Endothelial cell of umbilical vein (primary cell): ENCODE measurements around the gene USP8. TPM values are rescaled to one million over a fixed set of nuclear protein-coding genes. Genes with fewer than 3 reads are reported as not detected.
"Not testable (repeated sequence)": the region's sequence is repeated elsewhere in the genome, so short reads cannot be mapped to it uniquely, and the experiment has no call there.

ENCODE experiments used
- BruUV-seq: library from RNA; stranded (reverse); fragments of 400-500 nt; replicated peaks from 2 replicates; lab custom pipeline; 2021; lab: Mats Ljungman, UMichigan
- CTCF ChIA-PET: fragments of 300-600, 350-600 bp; sonication (Branson Sonifier 250); formaldehyde crosslinking; loops from one replicate; lab custom pipeline; 2021; ENCODE audit warnings: antibody characterized with exemption, inconsistent platforms; lab: Charles Lee
- POLR2A ChIA-PET: fragments of 300-600, 350-600 bp; sonication (Branson Sonifier 250); formaldehyde crosslinking; loops from one replicate; lab custom pipeline; 2021; ENCODE audit warnings: antibody characterized with exemption, inconsistent platforms; lab: Charles Lee
- DNase-seq: peaks from one replicate; pipeline ENCODE4 v3.0.0-alpha.2; 2011; ENCODE audit warnings: low read depth, low spot score
- FAIRE-seq: peaks from 2 replicates; lab custom pipeline; 2011; peaks lifted over from hg19 to GRCh38; lab: Jason Lieb, UNC
- H2AFZ ChIP-seq: 2 replicates; pipeline ENCODE4 v1.6.0; 2012; ENCODE audit warnings: low read depth, low read length, control low read depth, inconsistent platforms
- H3K27ac ChIP-seq: 2 replicates; pipeline ENCODE4 v1.5.1; 2011; ENCODE audit warnings: low read depth, mild to moderate bottlenecking, control low read depth, low read length, moderate library complexity; ENCODE audit not compliant: insufficient read depth
- H3K27me3 ChIP-seq, 2 experiments: 2 replicates each; pipeline versions ENCODE4 v1.6.0 to v1.6.1; 2011; ENCODE audit warnings: low read length in 2 of 2, mixed read lengths in 1 of 2; ENCODE audit not compliant: control insufficient read depth in 2 of 2, insufficient read depth in 2 of 2
- H3K36me3 ChIP-seq, 2 experiments: 2 replicates in 1 of 2; 3 replicates in 1 of 2; pipeline ENCODE4 v1.5.1; 2011; ENCODE audit warnings: low read length in 2 of 2, mild to moderate bottlenecking in 1 of 2, moderate library complexity in 1 of 2; ENCODE audit not compliant: control insufficient read depth in 2 of 2, insufficient read depth in 2 of 2; ENCODE audit errors: extremely low read depth in 1 of 2
- H3K4me1 ChIP-seq: 3 replicates; pipeline ENCODE4 v1.5.1; 2011; ENCODE audit warnings: mild to moderate bottlenecking, low read length; ENCODE audit not compliant: control insufficient read depth, insufficient read depth; ENCODE audit errors: extremely low read depth
- H3K4me2 ChIP-seq: 2 replicates; pipeline ENCODE4 v1.6.1; 2011; ENCODE audit warnings: low read length, control low read depth, mixed read lengths; ENCODE audit not compliant: insufficient read depth
- H3K4me3 ChIP-seq, 3 experiments: fragments of 200-600 bp in 1 of 3; sonication (generic), shearing (Covaris generic) in 1 of 3; replicated peaks in 1 of 3; 2 replicates each; pipeline ENCODE4 v1.5.1; 2011 to 2016; ENCODE audit warnings: control low read depth in 3 of 3, low read length in 3 of 3, mild to moderate bottlenecking in 2 of 3, inconsistent platforms in 1 of 3, low read depth in 1 of 3, moderate library complexity in 1 of 3; ENCODE audit not compliant: insufficient read depth in 1 of 3
- H3K79me2 ChIP-seq: 2 replicates; pipeline ENCODE4 v1.6.0; 2012; ENCODE audit warnings: low read length, inconsistent platforms; ENCODE audit not compliant: control insufficient read depth, insufficient read depth
- H3K9ac ChIP-seq: replicated peaks from 2 replicates; pipeline ENCODE3; 2011; ENCODE audit warnings: low read length, control low read depth; ENCODE audit not compliant: insufficient read depth; ENCODE audit errors: extremely low read depth
- H3K9me1 ChIP-seq: replicated peaks from 3 replicates; pipeline ENCODE4 v1.6.0; 2011; ENCODE audit warnings: mild to moderate bottlenecking, low read length; ENCODE audit not compliant: control insufficient read depth, insufficient read depth; ENCODE audit errors: extremely low read depth
- H3K9me3 ChIP-seq: replicated peaks from 2 replicates; pipeline ENCODE4 v1.5.1; 2012; ENCODE audit warnings: low read length, inconsistent platforms; ENCODE audit not compliant: control insufficient read depth, insufficient read depth
- H4K20me1 ChIP-seq: replicated peaks from 2 replicates; pipeline ENCODE3; 2011; ENCODE audit warnings: mild to moderate bottlenecking, low read length; ENCODE audit not compliant: control insufficient read depth, insufficient read depth; ENCODE audit errors: extremely low read depth
- EZH2 ChIP-seq: IDR thresholded peaks from 2 replicates; pipeline ENCODE4 v1.6.1; 2012; ENCODE audit warnings: borderline replicate concordance, low read depth, mild to moderate bottlenecking, moderate library complexity, low read length, inconsistent platforms; ENCODE audit not compliant: severe bottlenecking
- FOS ChIP-seq: IDR thresholded peaks from 2 replicates; pipeline ENCODE4 v1.6.1; 2011; ENCODE audit warnings: mild to moderate bottlenecking, low read length, moderate library complexity, borderline replicate concordance; ENCODE audit not compliant: insufficient read depth
- GATA2 ChIP-seq: IDR thresholded peaks from 2 replicates; pipeline ENCODE4 v1.7.0; 2011; ENCODE audit warnings: low read depth, mild to moderate bottlenecking, moderate library complexity, mixed read lengths, low read length; ENCODE audit not compliant: insufficient read length, insufficient read depth
- JUN ChIP-seq: IDR thresholded peaks from 2 replicates; pipeline ENCODE4 v1.6.1; 2011; ENCODE audit warnings: borderline replicate concordance, low read depth; ENCODE audit not compliant: insufficient read length, insufficient read depth
- MYC ChIP-seq: IDR thresholded peaks from one replicate; pipeline ENCODE4 v1.6.1; 2011; ENCODE audit warnings: mild to moderate bottlenecking, low read depth, low read length
- POLR2A ChIP-seq: IDR thresholded peaks from 2 replicates; pipeline ENCODE4 v1.6.1; 2012; ENCODE audit warnings: low read depth, mild to moderate bottlenecking, control low read depth, low read length
- POLR2AphosphoS5 ChIP-seq: IDR thresholded peaks from 2 replicates; pipeline ENCODE4 v1.6.1; 2012; ENCODE audit warnings: low read depth, mild to moderate bottlenecking, control low read depth, low read length, moderate library complexity; ENCODE audit not compliant: insufficient read depth
- dilution Hi-C: fragments of 300-500 bp; cut with MboI; formaldehyde crosslinking; loops from one replicate; pipeline ENCODE4 v1.15.0; 2019; ENCODE audit warnings: low sequenced_read_pairs; ENCODE audit not compliant: extremely low pct_ligation_motif_present
- intact Hi-C: fragments of 100-400 bp; cut with micrococcal nuclease; formaldehyde crosslinking; loops from one replicate; pipeline ENCODE4 v1.10.0; 2022
- polyA plus RNA-seq, 4 experiments: library from polyadenylated mRNA; depleted of rRNA in 3 of 4; stranded (reverse) in 3 of 4; unstranded in 1 of 4; fragments of >200 nt; gene quantifications; 2 replicates each; pipeline versions ENCODE4 v1.2.1 to v1.2.3, GENCODE V29; 2011 to 2012; ENCODE audit warnings: missing spikeins in 1 of 4
- total RNA-seq: library from RNA; stranded (reverse); gene quantifications from 2 replicates; pipeline ENCODE4 v1.2.3, GENCODE V29; 2021
- TF ChIP-seq, protein P1 (sequence below), 2 donors: IDR thresholded peaks; 1 replicate in 1 of 2; 2 replicates in 1 of 2; pipeline ENCODE4 v1.5.1; 2011; ENCODE audit warnings: low read length in 2 of 2, mild to moderate bottlenecking in 2 of 2, moderate library complexity in 2 of 2, control low read depth in 1 of 2, inconsistent platforms in 1 of 2, low read depth in 1 of 2; ENCODE audit not compliant: insufficient read depth in 1 of 2; ENCODE audit errors: extremely low read depth in 1 of 2
- TF ChIP-seq, protein P2 (sequence below): IDR thresholded peaks from 2 replicates; pipeline ENCODE4 v1.6.1; 2011; ENCODE audit not compliant: insufficient read depth, insufficient read length

USP8 gene
- total and polyA plus RNA-seq, 2 donors (not counting 3 experiments of a cell fraction or from before 2014, with no cell fraction given): 19.0 to 44.8 TPM

DNA sequence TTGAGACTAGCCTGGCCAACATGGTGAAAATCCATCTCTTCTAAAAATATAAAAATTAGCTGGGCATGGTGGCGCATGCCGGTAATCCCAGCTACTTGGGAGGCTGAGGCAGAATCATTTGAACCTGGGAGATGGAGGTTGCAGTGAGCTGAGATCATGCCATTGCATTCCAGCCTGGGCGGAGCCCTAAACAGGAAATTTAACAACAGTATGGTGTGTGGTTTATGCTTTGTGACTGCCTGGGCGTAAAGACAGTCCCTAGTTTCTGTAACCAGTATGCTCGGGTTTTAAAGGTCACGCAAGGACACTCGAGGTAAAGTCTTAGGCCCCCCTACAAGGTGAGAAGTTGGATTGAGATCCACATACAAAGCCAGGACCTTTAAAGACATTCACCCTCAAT is 78.9 kb downstream of the USP8 start:
- no peak overlapping the region for H2AFZ ChIP-seq
- ChIA-PET CTCF (interaction anchor here (1.1 kb wide), 1 partner anchor 12 kb away, joined by 3 read pairs; no protein-coding TSS in a partner anchor), POLR2A (no interaction called here)
- no peaks in the 10 kb centered on the region for H3K9me1 ChIP-seq
- no peak for DNase-seq
- intact Hi-C loops: no loop called here
- no peaks in the 10 kb centered on the region for H3K4me1 ChIP-seq
- H3K9me3 ChIP-seq: no peaks in the 10 kb centered on the region
- no peak overlapping the region for H3K9ac ChIP-seq
- H3K27ac ChIP-seq: no peak overlapping the region
- peaks cover 2 to 6% of the 10 kb centered on the region in 2 experiments for H3K36me3 ChIP-seq
- TF ChIP-seq FOS: no peak
- no peak for TF ChIP-seq EZH2
- TF ChIP-seq, protein P1, sequence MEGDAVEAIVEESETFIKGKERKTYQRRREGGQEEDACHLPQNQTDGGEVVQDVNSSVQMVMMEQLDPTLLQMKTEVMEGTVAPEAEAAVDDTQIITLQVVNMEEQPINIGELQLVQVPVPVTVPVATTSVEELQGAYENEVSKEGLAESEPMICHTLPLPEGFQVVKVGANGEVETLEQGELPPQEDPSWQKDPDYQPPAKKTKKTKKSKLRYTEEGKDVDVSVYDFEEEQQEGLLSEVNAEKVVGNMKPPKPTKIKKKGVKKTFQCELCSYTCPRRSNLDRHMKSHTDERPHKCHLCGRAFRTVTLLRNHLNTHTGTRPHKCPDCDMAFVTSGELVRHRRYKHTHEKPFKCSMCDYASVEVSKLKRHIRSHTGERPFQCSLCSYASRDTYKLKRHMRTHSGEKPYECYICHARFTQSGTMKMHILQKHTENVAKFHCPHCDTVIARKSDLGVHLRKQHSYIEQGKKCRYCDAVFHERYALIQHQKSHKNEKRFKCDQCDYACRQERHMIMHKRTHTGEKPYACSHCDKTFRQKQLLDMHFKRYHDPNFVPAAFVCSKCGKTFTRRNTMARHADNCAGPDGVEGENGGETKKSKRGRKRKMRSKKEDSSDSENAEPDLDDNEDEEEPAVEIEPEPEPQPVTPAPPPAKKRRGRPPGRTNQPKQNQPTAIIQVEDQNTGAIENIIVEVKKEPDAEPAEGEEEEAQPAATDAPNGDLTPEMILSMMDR (IDR thresholded peaks at IDR 0.05; ENCODE audit: extremely low read depth in 1 of 2, insufficient read depth in 1 of 2, low read depth in 1 of 2, low read length in 2 of 2): no peak
- no peak for TF ChIP-seq GATA2
- no peak for TF ChIP-seq POLR2A
- TF ChIP-seq JUN: no peak
- TF ChIP-seq, protein P2, sequence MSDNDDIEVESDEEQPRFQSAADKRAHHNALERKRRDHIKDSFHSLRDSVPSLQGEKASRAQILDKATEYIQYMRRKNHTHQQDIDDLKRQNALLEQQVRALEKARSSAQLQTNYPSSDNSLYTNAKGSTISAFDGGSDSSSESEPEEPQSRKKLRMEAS: no peak
- no peak for TF ChIP-seq POLR2AphosphoS5
- no peak for TF ChIP-seq MYC
- H4K20me1 ChIP-seq: no peaks in the 10 kb centered on the region
- no peak overlapping the region for H3K4me2 ChIP-seq
- dilution Hi-C loops: no loop called here
- H3K79me2 ChIP-seq: no peaks in the 10 kb centered on the region
- no peak for FAIRE-seq
- no TSS peak for BruUV-seq
- no peaks in the 10 kb centered on the region for H3K27me3 ChIP-seq
- H3K4me3 ChIP-seq: no peak overlapping the region

DNA sequence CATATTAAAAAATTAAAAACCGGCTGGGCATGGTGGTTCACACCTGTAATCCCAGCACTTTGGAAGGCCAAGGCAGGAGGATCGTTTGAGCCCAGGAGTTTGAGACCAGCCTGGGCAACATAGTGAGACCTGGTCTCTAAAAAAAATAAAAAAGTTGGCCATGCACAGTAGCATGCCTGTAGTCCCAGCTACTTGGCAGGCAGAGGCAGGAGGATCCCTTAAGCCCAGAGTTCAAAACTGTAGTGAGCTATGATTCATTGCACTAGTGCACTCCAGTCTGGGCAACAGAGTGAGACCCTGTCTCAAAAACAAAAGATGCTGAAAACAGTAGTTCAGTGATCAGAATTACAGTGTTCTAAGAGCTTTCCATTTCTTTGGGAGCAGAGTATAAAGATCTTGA is 81.5 kb downstream of the USP8 start:
- H3K4me2 ChIP-seq, H2AFZ ChIP-seq, POLR2A ChIA-PET, H3K9ac ChIP-seq, H3K27ac ChIP-seq, H3K4me1 ChIP-seq, DNase-seq, intact Hi-C loops, H3K79me2 ChIP-seq, H3K36me3 ChIP-seq, H3K9me1 ChIP-seq, H3K9me3 ChIP-seq, H3K27me3 ChIP-seq, dilution Hi-C loops, FAIRE-seq, H4K20me1 ChIP-seq, BruUV-seq, H3K4me3 ChIP-seq: not testable (repeated sequence)
- CTCF ChIA-PET: interaction anchor here (1.0 to 1.9 kb wide), 2 partner anchors 10 to 150 kb away, joined by 3 to 7 read pairs; no protein-coding TSS in a partner anchor
